NCI-H748 (cell line): ENCODE results near the gene GSTT2.
"Not testable (repeated sequence)": the region's sequence is repeated elsewhere in the genome, so short reads cannot be mapped to it uniquely, and the experiment has no call there.

Source experiments
- DNase-seq: peaks from one replicate; lab custom pipeline; 2025; ENCODE audit not compliant: unreplicated experiment; lab: John Stamatoyannopoulos, UW

GSTT2 gene

GRCh38 chr22:23979557-23980240, at the start of gene GSTT2:
Gene GSTT2 (plus strand): TSS chr22:23980134.
- DNase-seq: not testable (repeated sequence)

GRCh38 chr22:23938328-23939016, 41.5 kb upstream of the GSTT2 start:
- DNase-seq: no peak

GRCh38 chr22:23939017-23939357, 40.9 kb upstream of the GSTT2 start:
- no peak for DNase-seq

- not testable (repeated sequence) for DNase-seq
Measured at GRCh38 chr22:23940166-23940565, 39.8 kb upstream of the GSTT2 start.

- DNase-seq: not testable (repeated sequence)
Measured at GRCh38 chr22:23947391-23947790, 32.5 kb upstream of the GSTT2 start.

GRCh38 chr22:23949764-23950163, 30.2 kb upstream of the GSTT2 start:
- DNase-seq: not testable (repeated sequence)

GRCh38 chr22:23951383-23951782, 28.6 kb upstream of the GSTT2 start:
- DNase-seq: not testable (repeated sequence)

- not testable (repeated sequence) for DNase-seq
Measured at GRCh38 chr22:23952794-23953405, 27.0 kb upstream of the GSTT2 start.

- not testable (repeated sequence) for DNase-seq
Measured at GRCh38 chr22:23953485-23953884, 26.4 kb upstream of the GSTT2 start.

- DNase-seq: not testable (repeated sequence)
Measured at GRCh38 chr22:23954193-23954990, 25.5 kb upstream of the GSTT2 start.

- not testable (repeated sequence) for DNase-seq
Measured at GRCh38 chr22:23954991-23955305, 25.0 kb upstream of the GSTT2 start.

GRCh38 chr22:23955886-23956285, 24.0 kb upstream of the GSTT2 start:
- not testable (repeated sequence) for DNase-seq

GRCh38 chr22:23956301-23956900, 23.5 kb upstream of the GSTT2 start:
- DNase-seq: peak; percentile 46

GRCh38 chr22:23961084-23961771, 18.7 kb upstream of the GSTT2 start, which contains the start of gene GSTT2B:
Gene GSTT2B (minus strand): TSS chr22:23961195. CDS start chr22:23961131, 64 bp downstream.
- DNase-seq: not testable (repeated sequence)

GRCh38 chr22:23966094-23966493, 13.8 kb upstream of the GSTT2 start:
- DNase-seq: not testable (repeated sequence)

- DNase-seq: not testable (repeated sequence)
Measured at GRCh38 chr22:23966568-23966967, 13.4 kb upstream of the GSTT2 start, which contains the start of gene DDTL. Gene DDTL (plus strand): TSS chr22:23966888. CDS start chr22:23966915, 27 bp downstream.

- DNase-seq: no peak
Measured at GRCh38 chr22:23969071-23969470, 10.9 kb upstream of the GSTT2 start.

- DNase-seq: no peak
Measured at GRCh38 chr22:23970201-23970641, 9.7 kb upstream of the GSTT2 start.

GRCh38 chr22:23970816-23971486, 9.0 kb upstream of the GSTT2 start:
- no peak for DNase-seq

- DNase-seq: not testable (repeated sequence)
Measured at GRCh38 chr22:23971927-23972326, 8.0 kb upstream of the GSTT2 start.
